Measurements from ENCODE around the gene UBTD1. TPM values are rescaled to one million over a fixed set of nuclear protein-coding genes. Genes with fewer than 3 reads are reported as not detected.

The UBTD1 gene
- total RNA-seq, 4 donors from 2014 or later, result 0.29 to 25.9 (median 6.7) TPM

DNA sequence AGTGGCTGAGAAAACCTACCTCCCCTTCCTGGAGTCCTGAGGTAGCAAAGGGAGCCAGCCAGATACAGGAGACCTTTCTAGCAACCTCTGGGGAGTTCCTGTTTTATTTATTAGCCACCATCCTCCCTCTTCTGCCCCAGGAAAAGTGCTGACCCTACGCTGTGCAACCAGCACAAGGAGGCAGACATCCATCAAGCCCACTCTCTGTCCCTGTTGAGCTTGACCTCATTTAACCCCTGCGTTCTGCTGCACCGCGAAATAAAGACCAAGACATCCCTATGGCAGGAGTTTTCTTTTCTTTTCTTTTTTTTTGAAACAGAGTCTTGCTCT is 48.5 kb downstream of the UBTD1 start:
- intact Hi-C loops (cut with DNase I; ENCODE audit: low total_unique reads), result loop anchor here (10.0 kb wide), 1 partner anchor 52 kb away; the partner anchor contains the start of genes MMS19 and UBTD1
- H3K36me3 ChIP-seq, result no peaks in the 10 kb centered on the region
- H3K4me3 ChIP-seq, result no peak overlapping the region
- TF ChIP-seq CTCF (IDR thresholded peaks at IDR 0.05) (no peak), POLR2A (IDR thresholded peaks at IDR 0.05) (no peak)
- peaks cover 17 to 35% of the 10 kb centered on the region in 2 donors for H3K4me1 ChIP-seq
- DNase-seq, result no peak
- no peaks in the 10 kb centered on the region for H3K9me3 ChIP-seq
- no peaks in the 10 kb centered on the region for H3K27me3 ChIP-seq
- H3K27ac ChIP-seq, result peak overlapping the region in 1 of 2 donors; percentile 75

- Histone ChIP-seq H3K27me3 (no peaks in the 10 kb centered on the region), H3K27ac (peak overlapping the region; percentile 12 to 75), H3K4me3 (no peak overlapping the region), H3K36me3 (no peaks in the 10 kb centered on the region), H3K4me1 (peaks cover 17 to 29% of the 10 kb centered on the region in 2 donors), H3K9me3 (no peaks in the 10 kb centered on the region)
- intact Hi-C loops (cut with DNase I; ENCODE audit: low total_unique reads), result loop anchor here (10.0 kb wide), 1 partner anchor 53 kb away; the partner anchor contains the start of genes MMS19 and UBTD1
- no peak for DNase-seq
- TF ChIP-seq POLR2A (IDR thresholded peaks at IDR 0.05) (no peak), CTCF (IDR thresholded peaks at IDR 0.05) (no peak)
Measured at GRCh38 chr10:97547962-97548361, 49.2 kb downstream of the UBTD1 start.

DNA sequence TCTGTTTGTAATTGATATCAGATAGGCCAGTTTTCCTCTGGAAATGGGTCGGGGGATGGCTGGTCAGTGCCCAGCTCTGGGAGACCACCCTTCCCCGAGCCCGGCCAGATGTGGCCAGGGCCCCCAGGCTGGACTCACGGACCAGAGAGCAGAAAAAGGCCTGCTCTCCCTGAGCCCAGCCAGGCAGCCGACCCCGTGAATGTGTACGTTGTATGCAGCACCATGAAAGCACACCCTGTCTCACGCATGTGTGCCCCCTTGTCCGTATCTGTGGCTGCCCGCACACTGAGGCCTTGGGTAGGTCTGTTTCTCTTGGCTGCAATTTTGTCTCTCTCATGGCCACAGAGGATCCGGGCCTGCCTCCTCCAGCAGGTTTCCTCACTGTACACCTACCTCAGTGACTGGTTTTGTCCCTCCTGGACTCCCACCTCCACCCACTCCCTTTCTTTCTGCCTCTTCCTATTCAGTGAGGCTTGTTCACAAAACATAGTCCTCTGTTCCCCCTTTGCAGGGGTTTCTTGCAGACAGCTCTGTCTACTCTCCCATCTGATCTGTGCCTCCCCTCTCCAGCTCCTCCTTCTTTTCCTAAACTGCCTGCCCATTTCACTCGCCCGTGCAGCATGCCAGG is 50.2 kb downstream of the UBTD1 start:
- H3K36me3 ChIP-seq, result no peaks in the 10 kb centered on the region
- no peaks in the 10 kb centered on the region for H3K9me3 ChIP-seq
- H3K4me3 ChIP-seq, result no peak overlapping the region
- intact Hi-C loops (cut with DNase I; ENCODE audit: low total_unique reads), result loop anchor here (10.0 kb wide), 1 partner anchor 54 kb away; the partner anchor contains the start of genes MMS19 and UBTD1
- H3K27me3 ChIP-seq, result no peaks in the 10 kb centered on the region
- TF ChIP-seq POLR2A (IDR thresholded peaks at IDR 0.05) (no peak), CTCF (IDR thresholded peaks at IDR 0.05) (no peak)
- DNase-seq, result no peak
- peaks cover 9 to 21% of the 10 kb centered on the region in 2 donors for H3K4me1 ChIP-seq
- peak overlapping the region; percentile 70 to 75 for H3K27ac ChIP-seq

- no peaks in the 10 kb centered on the region for H3K9me3 ChIP-seq
- peak in 1 of 2 donors; percentile 37 for DNase-seq
- peak overlapping the region; percentile 70 to 75 for H3K27ac ChIP-seq
- intact Hi-C loops (cut with DNase I; ENCODE audit: low total_unique reads), result loop anchor here (10.0 kb wide), 1 partner anchor 55 kb away; the partner anchor contains the start of genes MMS19 and UBTD1
- TF ChIP-seq POLR2A (IDR thresholded peaks at IDR 0.05) (no peak), CTCF (IDR thresholded peaks at IDR 0.05) (no peak)
- peaks cover 5 to 21% of the 10 kb centered on the region in 2 donors for H3K4me1 ChIP-seq
- H3K36me3 ChIP-seq, result no peaks in the 10 kb centered on the region
- H3K27me3 ChIP-seq, result no peaks in the 10 kb centered on the region
- H3K4me3 ChIP-seq, result no peak overlapping the region
Measured at GRCh38 chr10:97549587-97550322, 51.0 kb downstream of the UBTD1 start.
